Hematopoietic multipotent progenitor cell treated with erythropoietin and hydrocortisone succinate and interleukin-3 and kit ligand, for 8 days (in vitro differentiated cells): Measurements from ENCODE around the gene EHBP1.
A peak's percentile ranks its signal among the peaks of the same experiment; 100 is the strongest.

Experiments used
- DNase-seq: peaks from one replicate; pipeline ENCODE4 v3.0.0-alpha.2; 2015

Gene EHBP1

DNA sequence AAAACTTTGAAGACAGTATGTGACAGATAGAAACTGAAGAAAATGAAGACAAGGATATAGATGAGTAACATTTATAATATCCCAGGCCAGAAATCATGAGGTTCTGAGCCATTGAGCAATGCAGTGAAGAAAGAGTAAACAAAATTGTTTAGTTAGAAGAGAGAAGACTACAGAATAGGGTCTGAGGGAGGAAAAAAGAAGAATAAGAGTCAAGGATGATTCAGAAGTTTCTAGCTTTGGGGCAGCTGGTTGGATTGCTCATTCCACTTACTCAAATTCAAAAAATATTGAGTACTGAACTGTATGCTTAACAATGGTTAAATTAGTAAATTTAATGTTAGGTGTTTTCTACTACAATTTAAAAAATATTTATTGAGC is 190.1 kb downstream of the EHBP1 start:
- no peak for DNase-seq

DNA sequence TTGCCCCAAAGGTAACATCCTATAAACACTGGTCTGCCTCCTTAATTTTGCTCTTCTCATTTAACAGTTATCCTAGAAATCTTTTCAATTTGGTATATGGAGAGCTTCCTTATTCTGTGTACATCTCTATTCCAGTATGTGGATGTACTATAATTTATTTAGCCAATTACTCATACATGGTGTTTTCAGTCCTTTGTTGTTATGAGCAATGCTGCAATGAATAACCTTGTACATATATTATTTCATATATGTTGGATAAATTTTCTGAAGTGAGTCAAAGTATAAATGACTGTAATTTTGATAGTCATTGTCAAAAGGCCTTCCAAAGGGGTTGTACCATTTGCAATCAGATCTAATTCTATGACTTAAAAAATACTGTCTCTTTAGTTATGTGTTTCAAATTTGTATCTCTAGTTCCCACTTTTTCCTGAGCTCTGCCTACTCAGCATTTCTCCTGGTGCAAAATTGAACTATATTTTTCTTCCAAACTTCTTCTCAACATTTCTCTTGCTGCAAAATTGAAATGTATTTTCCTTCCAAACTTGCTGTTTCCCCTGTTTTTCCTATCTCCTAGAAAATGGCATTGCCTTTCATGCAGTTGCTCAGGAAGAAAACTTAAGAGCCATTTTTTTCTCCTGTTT is 191.8 kb downstream of the EHBP1 start:
- DNase-seq, result no peak

DNA sequence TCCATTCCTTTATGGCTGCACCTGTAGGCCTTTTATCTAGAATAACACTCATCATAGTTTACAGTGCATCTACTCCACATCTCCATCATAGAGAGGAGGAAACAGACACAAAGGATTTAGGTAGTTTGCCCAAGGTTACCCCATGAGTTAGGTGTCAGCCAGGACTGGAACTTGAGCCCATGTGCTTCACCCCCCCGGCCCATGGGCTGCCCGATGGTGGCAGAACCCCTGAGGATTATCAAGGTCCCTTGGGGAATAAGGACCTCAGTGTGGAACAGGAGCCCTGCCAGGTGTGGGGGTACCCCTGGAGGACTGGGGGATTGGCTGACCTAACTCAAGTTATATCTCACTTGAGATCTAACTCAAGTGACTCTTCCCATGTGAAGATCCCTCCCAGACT is 198.8 kb downstream of the EHBP1 start:
- no peak for DNase-seq

DNA sequence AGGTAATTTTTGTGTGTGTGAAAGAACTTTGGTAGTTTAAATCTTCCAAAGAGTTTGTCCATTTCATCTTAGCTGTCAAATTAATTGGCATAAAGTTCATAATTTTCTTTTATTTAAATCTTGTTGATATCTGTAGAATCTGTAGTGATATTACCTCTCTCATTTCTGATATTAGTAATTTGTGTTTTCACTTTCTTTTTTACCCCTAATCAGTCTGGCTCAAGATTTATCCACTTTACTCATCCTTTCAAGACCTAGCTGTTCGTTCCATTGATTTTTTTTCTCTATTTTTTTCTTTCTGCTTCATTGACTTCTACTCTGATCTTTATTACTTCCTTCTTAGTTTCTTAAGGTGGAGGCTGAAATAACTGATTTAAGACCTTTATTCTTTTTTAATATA is 202.6 kb downstream of the EHBP1 start:
- DNase-seq, result no peak

DNA sequence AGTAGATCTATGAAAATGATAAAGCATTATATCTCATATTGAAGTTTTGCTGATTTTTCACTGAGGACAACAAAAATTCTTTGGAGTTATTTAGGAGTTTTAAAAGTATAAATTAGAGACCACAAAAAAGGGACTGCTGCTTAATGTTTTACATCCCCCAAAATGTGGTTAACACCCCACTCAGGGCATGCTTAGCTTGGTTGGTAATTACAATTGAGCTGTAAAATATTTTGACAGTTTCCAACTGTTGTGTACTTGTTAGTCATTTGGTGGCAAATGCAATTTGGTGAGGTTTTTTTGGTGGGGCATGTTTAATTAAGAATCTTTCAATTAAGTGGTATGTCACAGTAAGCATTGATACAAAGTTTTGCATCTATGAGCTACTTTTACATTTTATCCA is 207.8 kb downstream of the EHBP1 start:
- DNase-seq, result no peak

DNA sequence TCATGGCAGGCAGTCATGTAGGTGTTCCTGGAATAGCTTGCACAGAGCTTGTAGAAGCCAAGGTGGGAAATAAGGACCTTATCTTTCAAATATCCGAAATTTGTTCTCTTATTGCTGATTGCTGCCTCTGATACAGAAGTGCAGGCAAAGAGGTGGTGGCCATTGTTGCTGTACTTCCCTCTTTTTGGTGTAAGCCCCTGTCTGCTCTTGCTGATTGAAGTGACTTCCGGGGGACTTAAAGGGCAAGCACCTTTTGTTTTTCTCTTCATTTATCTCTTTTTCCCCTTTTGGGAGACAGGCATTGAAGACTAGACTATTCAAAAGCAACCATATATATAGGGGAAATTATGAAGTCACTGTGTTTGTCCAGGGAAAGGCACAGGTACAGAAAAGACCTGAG is 213.5 kb downstream of the EHBP1 start:
- DNase-seq, result no peak

DNA sequence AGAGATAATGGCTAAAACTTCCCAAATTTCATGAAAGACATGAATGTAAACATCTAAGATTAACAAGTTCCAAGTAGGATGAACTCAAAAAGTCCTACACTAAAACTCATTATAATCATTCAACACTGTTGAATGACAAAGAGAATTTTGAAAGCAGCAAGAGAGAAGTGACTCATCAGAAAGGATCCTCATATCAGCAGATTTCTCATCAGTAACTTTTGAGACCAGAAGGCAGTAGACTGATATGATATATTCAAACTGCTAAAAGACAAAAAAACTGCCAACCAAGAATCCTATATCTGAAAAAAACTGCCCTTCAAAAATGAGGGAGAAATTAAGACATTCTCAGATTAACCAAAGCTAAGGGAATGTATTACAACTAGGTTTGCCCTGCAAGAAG is 214.6 kb downstream of the EHBP1 start:
- peak; percentile 65 for DNase-seq

DNA sequence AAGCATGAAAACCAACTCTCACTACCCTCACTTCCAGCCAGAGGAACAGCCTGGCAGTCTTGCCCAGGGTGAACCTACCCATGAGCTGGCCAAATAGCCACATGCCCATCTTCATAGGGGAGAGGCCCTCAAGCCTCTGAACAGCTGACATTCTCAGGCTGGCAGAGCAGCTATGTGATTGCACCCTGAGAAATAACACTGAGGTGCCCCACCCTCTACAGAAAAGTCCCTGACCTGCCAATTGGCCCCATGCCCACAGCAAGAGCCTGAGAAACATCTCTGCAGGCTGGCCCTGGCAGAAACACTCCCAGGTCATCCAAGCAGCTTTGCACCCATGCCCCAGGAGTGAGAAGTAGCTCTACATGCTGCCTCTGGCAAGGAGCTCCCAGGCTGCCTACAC is 217.7 kb downstream of the EHBP1 start:
- DNase-seq, result no peak

DNA sequence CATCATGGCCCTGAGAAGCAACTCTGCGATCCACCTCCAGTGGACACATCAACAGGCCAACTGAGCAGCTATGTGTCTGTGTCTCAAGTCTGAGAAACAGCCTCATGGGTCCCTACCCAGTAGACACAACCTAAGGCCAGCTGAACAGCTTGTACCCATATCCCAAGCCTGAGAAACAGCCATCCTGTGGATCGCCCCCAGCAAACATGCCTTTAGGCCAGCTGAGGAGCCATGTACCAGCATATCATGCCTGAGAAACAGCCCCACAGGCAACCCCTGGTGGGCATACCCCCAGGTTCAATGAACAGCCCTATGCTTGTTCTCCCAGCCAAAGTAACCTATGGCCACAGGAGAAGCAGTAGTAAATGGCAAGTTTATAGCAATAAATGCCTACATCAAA is 218.4 kb downstream of the EHBP1 start:
- no peak for DNase-seq

DNA sequence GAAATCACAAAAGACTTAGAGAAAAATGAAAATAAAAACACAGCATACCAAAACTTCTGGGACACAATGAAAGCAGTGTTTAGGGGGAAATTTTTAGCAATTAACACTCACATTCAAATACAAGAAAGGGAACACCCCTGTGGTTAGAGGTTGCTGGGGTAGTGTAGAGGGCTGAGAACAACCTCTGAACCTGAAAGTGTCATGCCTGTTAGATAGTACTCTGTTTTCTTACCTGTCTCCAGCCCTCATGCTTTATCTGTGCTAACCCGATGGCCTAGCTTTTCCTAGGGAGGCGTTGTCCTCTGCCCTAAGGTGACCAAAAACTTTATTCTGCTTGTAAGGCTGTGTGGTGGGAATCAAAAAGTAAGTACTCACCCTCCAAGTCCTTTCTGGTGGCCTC is 222.5 kb downstream of the EHBP1 start:
- no peak for DNase-seq

DNA sequence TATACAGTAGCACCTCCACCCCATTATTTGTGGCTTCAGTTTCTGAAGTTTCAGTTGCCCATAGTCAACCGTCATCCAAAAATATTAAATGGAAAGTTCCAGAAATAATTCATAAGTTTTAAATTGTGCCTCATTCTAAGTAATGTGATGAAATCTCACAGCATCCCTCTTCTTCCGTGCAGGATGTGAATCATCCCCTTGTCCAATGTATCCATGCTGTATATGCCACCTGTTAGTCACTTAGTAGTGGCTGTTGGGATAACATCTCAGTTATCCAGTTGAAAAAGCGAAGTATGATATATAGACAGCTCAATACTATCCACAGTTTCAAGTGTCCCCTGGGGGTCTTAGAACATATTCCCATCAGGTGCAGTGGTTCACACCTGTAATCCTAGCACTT is 226.0 kb downstream of the EHBP1 start:
- no peak for DNase-seq

DNA sequence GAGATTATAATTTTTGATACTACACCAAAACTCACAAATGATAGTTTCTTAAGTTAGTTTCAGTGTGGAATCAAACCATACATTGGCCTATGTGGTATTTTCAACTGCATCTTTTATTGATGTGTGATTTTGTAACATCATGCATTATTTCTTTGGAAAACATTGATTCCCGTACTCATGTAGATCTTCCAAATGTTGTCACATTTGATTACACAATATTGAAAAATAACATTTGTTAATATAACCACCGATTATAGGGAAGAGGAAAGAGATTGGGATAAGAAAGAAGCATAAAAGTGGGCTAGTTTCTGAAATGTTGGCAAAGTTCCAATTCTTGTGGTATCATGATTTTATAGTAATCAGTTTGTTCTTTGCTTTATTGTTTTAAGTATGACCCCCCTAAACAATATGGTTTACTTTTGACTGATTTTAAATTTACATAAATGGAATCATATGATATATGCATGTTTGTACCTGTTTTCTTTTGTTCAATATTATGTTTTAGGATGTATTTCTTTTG is 227.9 kb downstream of the EHBP1 start:
- no peak for DNase-seq

DNA sequence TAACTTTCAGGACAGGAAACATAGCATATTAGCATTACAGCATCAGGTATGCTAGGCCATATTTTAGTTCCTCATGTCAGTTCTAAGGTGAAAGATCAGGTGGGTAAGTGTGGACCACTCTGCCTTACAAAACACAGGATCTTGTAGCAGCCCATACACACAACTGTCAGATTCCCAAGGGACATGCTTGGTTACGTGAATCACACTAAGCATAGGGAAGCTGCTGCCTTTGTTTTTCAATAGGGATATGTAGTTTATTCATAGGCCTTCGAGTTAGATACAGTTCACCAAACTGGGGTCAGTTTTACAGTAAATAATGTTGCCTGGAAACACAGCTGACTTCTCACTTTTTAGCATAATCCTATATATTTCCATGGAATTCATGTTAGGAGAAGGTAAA is 229.0 kb downstream of the EHBP1 start:
- no peak for DNase-seq

DNA sequence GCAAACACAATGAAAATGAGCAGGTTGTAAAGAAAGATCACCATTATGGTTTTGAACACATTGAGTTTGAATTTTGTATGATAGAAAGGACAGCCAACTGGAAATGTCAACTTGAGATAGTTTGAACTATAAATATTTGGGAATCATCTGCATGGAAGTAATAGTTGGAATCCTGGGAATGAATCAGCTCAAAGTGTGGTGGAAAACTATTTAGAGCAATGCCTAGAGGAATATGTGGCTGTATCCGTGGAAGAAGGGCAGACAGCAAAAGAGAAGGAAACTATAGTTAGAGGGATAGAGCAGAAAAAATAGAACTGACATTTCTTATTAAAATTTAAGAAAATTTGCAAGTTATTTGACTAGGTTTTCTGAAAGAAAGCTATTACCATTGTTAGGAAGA is 232.6 kb downstream of the EHBP1 start:
- DNase-seq, result no peak

DNA sequence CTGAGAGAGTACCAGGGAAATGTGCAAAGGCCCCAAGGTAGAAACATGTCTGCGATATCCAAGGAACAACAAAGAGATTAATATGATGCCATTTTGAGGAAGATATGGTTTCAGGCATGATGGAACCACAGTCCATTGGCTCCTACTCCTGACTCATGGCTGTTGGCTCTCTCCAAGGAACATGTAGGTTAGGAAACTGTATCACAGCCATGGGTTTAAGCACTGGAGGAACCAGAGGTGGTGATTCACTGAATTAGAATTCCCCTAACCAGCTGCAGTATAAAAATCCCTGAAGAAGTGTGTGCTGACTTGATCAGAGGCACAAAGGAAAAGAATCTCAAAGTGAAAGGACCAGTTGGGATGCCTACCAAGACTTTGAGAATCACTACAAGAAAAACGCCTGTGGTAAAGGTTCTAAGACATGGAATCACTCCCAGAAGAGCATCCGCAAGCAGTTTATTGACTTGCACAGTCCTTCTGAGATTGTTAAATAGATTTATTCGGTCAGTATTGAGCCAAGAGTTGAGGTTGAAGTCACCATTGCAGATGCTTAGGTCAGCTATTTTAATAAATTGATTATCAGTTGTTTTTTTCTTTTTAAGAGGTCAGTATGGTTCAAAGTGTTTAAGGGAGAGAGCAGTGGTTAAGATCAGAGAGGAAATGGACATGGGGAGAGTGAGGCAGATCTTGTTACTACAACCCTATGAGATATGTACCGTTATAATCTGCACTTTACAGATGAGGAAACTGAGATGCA is 234.4 kb downstream of the EHBP1 start:
- no peak for DNase-seq

DNA sequence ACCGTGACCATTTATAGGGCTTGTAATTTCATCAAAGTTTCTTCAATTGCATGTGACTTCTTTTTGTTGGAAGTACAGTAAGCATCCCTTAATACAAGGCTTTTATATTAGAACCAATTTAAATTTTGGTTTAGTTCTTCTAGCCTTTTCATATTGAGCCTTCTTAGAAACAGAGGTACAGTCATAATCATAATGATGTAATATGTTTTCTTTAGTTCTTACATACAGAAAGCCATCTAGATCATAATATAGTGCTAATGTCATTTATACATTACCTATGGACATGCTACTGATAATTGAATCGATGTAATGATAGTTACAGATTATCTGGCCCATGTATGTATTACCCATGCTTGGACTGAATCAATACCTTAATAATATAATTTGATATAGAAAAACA is 235.2 kb downstream of the EHBP1 start:
- DNase-seq, result no peak

DNA sequence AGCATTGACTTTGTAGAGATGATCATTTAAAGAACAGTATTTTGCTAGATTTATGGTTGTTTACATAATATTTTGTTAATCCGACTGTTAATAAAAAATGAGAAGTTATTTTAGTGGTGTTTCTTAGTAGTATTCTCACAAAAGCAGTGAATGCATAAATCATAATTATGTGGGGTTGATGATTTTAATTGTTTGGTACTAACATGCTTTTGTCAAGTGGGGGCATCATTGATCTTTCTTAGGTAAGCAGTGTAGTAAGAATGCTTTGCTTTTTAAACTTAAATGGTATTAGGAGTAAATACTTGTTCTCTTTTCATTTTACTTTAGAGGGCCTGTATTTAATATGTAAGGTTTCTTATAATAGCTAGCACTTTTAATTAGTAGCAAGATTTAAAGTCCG is 235.9 kb downstream of the EHBP1 start:
- DNase-seq, result peak; percentile 9

DNA sequence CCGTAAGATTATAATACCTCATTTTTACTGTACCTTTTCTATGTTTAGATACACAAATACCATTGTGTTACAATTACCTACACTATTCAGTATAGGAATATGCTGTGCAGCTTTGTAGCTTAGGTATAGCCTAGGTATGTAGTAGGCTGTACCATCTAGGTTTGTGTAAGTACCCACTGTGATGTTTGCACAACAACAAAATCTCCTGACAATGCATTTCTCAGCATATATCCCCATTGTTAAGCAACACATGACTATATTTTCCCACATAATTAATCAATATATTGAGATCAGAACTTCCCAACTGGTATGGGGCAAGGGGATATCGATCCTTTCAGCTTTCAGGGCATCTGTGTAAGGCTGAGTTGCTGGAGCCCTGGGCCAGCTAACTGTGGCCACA is 238.8 kb downstream of the EHBP1 start:
- no peak for DNase-seq

DNA sequence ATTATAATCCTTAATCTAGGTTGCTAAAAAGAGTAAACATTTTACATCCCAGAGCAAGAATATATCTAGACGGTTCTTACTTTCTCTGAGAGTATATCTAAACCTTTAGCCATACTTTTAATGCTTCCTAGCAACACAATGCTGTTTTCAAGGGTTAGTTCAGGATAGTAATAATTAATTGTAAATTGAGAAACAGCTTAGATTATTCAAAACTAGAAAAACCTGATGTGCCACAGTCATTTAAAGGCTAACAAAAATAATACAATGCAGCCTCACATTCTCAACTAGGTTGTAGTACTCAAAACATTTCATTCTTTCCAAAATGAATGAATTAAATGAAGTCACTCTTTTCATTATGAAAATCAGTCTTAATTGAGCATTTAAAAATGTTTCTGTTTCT is 241.9 kb downstream of the EHBP1 start:
- DNase-seq, result no peak

DNA sequence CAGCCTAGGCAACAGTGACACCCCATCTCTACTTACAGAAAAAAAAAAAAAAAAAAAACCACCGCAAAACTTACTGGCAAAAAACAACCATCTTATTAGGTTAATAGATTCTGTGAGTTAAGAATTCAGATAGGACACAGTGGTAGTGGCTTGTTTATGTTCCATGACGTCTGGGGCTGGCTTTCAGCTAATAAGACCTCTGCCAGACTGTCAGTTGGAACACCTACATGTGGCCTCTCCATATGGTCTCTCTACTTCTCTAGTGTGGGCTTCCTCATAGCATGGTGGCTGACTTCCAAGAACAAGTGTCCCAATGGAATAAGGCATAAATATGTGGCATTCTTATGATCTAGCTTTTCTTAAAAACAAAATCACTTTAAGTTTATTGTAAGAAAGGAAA is 251.1 kb downstream of the EHBP1 start:
- DNase-seq, result no peak

DNA sequence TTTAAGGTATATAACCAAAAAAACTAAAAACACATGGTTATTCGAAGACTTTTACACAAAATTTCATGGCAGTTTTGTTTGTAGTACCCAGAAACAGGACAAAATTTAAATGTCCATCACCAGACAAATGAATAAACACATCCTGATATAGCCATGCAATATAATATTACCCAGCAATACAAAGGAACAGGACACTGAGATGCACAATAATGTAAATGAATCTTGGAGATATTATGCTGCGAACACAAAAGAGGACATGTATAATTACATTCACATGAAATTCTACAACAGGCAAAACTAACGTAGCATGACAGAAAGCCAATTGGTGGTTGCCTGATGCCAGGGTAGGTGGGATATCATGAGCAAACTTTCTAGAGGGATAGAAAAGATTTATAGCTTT is 252.7 kb downstream of the EHBP1 start:
- DNase-seq, result no peak

DNA sequence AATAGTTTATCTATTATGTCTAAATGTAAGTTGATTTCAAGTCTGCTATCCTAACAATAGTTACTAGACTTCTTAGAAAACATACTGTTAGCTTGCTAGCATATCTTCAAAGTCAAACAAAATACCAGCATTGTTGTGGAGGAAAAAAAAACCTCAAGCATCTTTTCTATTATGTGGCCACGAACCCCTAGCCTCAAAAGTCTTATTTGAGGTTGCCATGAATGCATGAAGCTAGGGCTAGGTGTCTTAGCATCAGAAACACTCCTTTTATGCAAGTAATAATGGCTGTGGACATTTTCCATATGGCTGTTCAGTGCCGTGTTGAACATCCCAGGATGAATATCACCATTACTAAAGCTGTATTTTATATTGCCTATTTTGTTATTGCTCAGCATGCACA is 258.5 kb downstream of the EHBP1 start:
- no peak for DNase-seq

DNA sequence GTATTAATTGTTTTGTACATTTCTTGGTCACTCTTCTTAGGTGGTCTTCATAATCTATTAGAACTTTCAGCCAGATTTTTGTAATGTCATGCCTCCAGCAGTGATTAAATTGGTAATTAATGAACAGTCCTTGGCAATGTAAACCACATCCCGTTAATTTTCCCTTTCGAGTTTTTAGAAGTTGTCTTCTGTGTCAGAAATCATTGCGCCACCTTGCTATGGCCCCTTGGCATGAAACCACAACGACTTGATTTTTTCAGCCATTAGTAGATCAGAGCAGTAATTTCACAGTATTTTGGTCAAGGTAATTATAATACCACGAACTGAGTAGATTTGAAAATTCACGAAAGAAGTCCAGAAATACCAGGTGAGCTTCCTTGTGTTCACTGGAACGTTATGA is 259.2 kb downstream of the EHBP1 start:
- no peak for DNase-seq

DNA sequence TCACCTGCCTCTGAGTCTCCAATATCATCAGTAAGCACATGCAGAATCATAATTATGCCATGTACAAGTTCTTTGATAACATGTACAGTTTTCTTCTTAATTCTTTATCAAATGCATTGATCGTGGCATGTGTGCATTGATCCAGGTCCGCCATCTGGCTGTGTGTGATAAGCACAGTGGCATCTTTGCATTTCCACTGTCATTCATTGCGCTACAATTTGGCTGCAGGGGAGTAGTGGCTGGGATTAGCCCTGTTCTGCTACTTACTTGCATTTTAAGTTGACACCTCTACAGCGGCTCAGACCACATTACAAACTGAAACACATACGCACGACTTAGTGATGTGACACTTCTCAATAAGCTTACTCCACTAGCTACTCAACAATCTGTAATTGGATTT is 261.5 kb downstream of the EHBP1 start:
- DNase-seq, result peak; percentile 69

DNA sequence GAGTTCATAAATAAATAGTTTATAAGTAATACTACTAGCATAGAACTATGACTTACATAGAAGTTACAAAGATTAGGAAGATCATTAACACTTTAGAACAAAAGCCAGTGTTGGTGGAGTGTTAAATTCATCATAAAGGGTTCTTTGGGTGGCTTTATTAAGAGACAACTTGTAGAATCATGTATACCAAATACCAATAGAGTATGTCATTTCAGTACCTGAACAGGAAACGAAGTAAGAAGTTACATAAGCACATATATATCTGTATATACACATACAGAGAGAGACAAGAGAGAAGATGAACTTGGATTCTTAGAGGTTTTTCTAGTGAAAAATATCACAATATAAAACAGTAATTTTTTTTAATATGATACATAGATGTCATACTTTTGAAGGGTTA is 262.7 kb downstream of the EHBP1 start:
- DNase-seq, result no peak
